PFSK-1 (cell line): ENCODE results near the gene ITGB8.

Experiments used
- FOXP2 ChIP-seq: optimal IDR thresholded peaks from 2 replicates; pipeline ENCODE3; 2011; ENCODE audit warnings: borderline replicate concordance, control low read depth, inconsistent platforms; ENCODE audit not compliant: insufficient read depth; ENCODE audit errors: extremely low read length, extremely low read depth
- POLR2AphosphoS5 ChIP-seq: IDR thresholded peaks from 2 replicates; pipeline ENCODE4 v1.6.1; 2012; ENCODE audit warnings: low read depth, mild to moderate bottlenecking, control low read depth, low read length, moderate library complexity
- REST ChIP-seq, 2 experiments: IDR thresholded peaks; 2 replicates each; pipeline versions ENCODE4 v1.6.1 to v1.8.0; 2011 to 2012; ENCODE audit warnings: low read depth in 2 of 2, low read length in 2 of 2, control low read depth in 1 of 2, inconsistent platforms in 1 of 2, mild to moderate bottlenecking in 1 of 2, moderate library complexity in 1 of 2; ENCODE audit not compliant: insufficient read depth in 1 of 2
- SIN3A ChIP-seq: IDR thresholded peaks from 2 replicates; pipeline ENCODE4 v1.6.1; 2012; ENCODE audit warnings: mild to moderate bottlenecking, low read length, moderate library complexity, borderline replicate concordance; ENCODE audit not compliant: insufficient read depth
- TAF1 ChIP-seq: IDR thresholded peaks from 2 replicates; pipeline ENCODE4 v1.6.1; 2012; ENCODE audit warnings: low read length, control low read depth, borderline replicate concordance; ENCODE audit not compliant: insufficient read depth

ITGB8 gene

GRCh38 chr7:20381406-20382034 lies 50.8 kb downstream of the ITGB8 start:
- TF ChIP-seq REST (IDR thresholded peaks at IDR 0.05; ENCODE audit: insufficient read depth in 1 of 2, low read depth in 2 of 2, low read length in 2 of 2), result no peak
- no peak for TF ChIP-seq TAF1
- TF ChIP-seq POLR2AphosphoS5, result no peak
- TF ChIP-seq FOXP2, result no peak
- no peak for TF ChIP-seq SIN3A

- TF ChIP-seq POLR2AphosphoS5, result no peak
- no peak for TF ChIP-seq SIN3A
- TF ChIP-seq REST (IDR thresholded peaks at IDR 0.05; ENCODE audit: insufficient read depth in 1 of 2, low read depth in 2 of 2, low read length in 2 of 2), result no peak
- TF ChIP-seq TAF1, result no peak
- no peak for TF ChIP-seq FOXP2
Measured at GRCh38 chr7:20383351-20383750, 52.7 kb downstream of the ITGB8 start.

- TF ChIP-seq POLR2AphosphoS5 (no peak), FOXP2 (no peak), SIN3A (no peak), REST (IDR thresholded peaks at IDR 0.05; ENCODE audit: insufficient read depth in 1 of 2, low read depth in 2 of 2, low read length in 2 of 2) (no peak), TAF1 (no peak)
Measured at GRCh38 chr7:20385126-20385525, 54.4 kb downstream of the ITGB8 start.

- TF ChIP-seq REST (IDR thresholded peaks at IDR 0.05; ENCODE audit: insufficient read depth in 1 of 2, low read depth in 2 of 2, low read length in 2 of 2) (no peak), TAF1 (no peak), SIN3A (no peak), POLR2AphosphoS5 (no peak), FOXP2 (no peak)
Measured at GRCh38 chr7:20388084-20388483, 57.4 kb downstream of the ITGB8 start.
